Stimulated activated CD8-positive, alpha-beta memory T cell treated with anti-CD3 and anti-CD28 coated beads, Interleukin-15, amount 100 ng/mL, for 24 hours (primary cell): ENCODE data around the gene VPS50.
"Not testable (repeated sequence)": the region's sequence is repeated elsewhere in the genome, so short reads cannot be mapped to it uniquely, and the experiment has no call there.

Experiments
- DNase-seq: peaks from one replicate; pipeline ENCODE4 v3.0.0-alpha.2; 2020; ENCODE audit warnings: low read depth

The VPS50 gene

GRCh38 chr7:93242106-93242505, 9.9 kb downstream of the VPS50 start:
- no peak for DNase-seq

GRCh38 chr7:93245525-93246432, 13.6 kb downstream of the VPS50 start:
- no peak for DNase-seq

- no peak for DNase-seq
Measured at GRCh38 chr7:93249491-93250148, 17.5 kb downstream of the VPS50 start.

- no peak for DNase-seq
Measured at GRCh38 chr7:93258661-93259060, 26.5 kb downstream of the VPS50 start.

- no peak for DNase-seq
Measured at GRCh38 chr7:93262535-93262934, 30.4 kb downstream of the VPS50 start.

GRCh38 chr7:93265220-93265619, 33.1 kb downstream of the VPS50 start:
- no peak for DNase-seq

GRCh38 chr7:93279541-93279940, 47.4 kb downstream of the VPS50 start:
- DNase-seq = no peak

- no peak for DNase-seq
Measured at GRCh38 chr7:93284908-93285307, 52.7 kb downstream of the VPS50 start.

- no peak for DNase-seq
Measured at GRCh38 chr7:93293229-93293628, 61.1 kb downstream of the VPS50 start.

GRCh38 chr7:93298206-93298605, 66.0 kb downstream of the VPS50 start:
- no peak for DNase-seq

- DNase-seq = no peak
Measured at GRCh38 chr7:93298671-93299070, 66.5 kb downstream of the VPS50 start.

GRCh38 chr7:93301736-93302135, 69.6 kb downstream of the VPS50 start:
- DNase-seq = no peak

GRCh38 chr7:93307131-93307660, 75.0 kb downstream of the VPS50 start:
- no peak for DNase-seq

GRCh38 chr7:93307943-93308342, 75.8 kb downstream of the VPS50 start:
- no peak for DNase-seq

GRCh38 chr7:93310346-93310745, 78.2 kb downstream of the VPS50 start:
- DNase-seq = no peak

GRCh38 chr7:93314449-93314848, 82.3 kb downstream of the VPS50 start:
- DNase-seq = no peak

- no peak for DNase-seq
Measured at GRCh38 chr7:93315896-93316295, 83.7 kb downstream of the VPS50 start.

GRCh38 chr7:93316730-93317129, 84.6 kb downstream of the VPS50 start:
- no peak for DNase-seq

GRCh38 chr7:93320887-93321286, 88.7 kb downstream of the VPS50 start:
- no peak for DNase-seq

GRCh38 chr7:93326291-93326690, 94.1 kb downstream of the VPS50 start:
- not testable (repeated sequence) for DNase-seq

GRCh38 chr7:93327006-93327633, 95.0 kb downstream of the VPS50 start:
- no peak for DNase-seq

- DNase-seq = no peak
Measured at GRCh38 chr7:93331706-93332105, 99.5 kb downstream of the VPS50 start.

- DNase-seq = no peak
Measured at GRCh38 chr7:93332172-93332571, 100.0 kb downstream of the VPS50 start.
